Testis (tissue), 3 donors: ENCODE measurements around the gene MYL11. TPM values are rescaled to one million over a fixed set of nuclear protein-coding genes. Genes with fewer than 3 reads are reported as not detected.

ENCODE experiments used
- DNase-seq: peaks from one replicate; pipeline ENCODE4 v3.0.0-alpha.2; 2019
- H3K27ac ChIP-seq, 2 donors: fragments of 200-600 bp; sonication (generic); one replicate each; pipeline ENCODE4 v1.5.1; 2019
- H3K27me3 ChIP-seq: fragments of 200-600 bp; sonication (generic); one replicate; pipeline ENCODE4 v1.5.1; 2019
- H3K36me3 ChIP-seq: fragments of 200-600 bp; sonication (generic); one replicate; pipeline ENCODE4 v1.5.1; 2017; ENCODE audit warnings: low read depth; ENCODE audit errors: missing control alignments
- H3K4me1 ChIP-seq: fragments of 200-600 bp; sonication (generic); one replicate; pipeline ENCODE4 v1.5.1; 2019
- H3K4me3 ChIP-seq, 2 donors: fragments of 200-600 bp; sonication (generic); one replicate each; pipeline ENCODE4 v1.5.1; 2017 to 2019
- H3K9me3 ChIP-seq: fragments of 200-600 bp; sonication (generic); one replicate; pipeline ENCODE4 v1.5.1; 2017
- POLR2A ChIP-seq: fragments of 450-650 bp; IDR thresholded peaks from one replicate; pipeline ENCODE4 v1.6.1; 2017; ENCODE audit warnings: antibody characterized with exemption, mild to moderate bottlenecking, moderate library complexity
- WGBS, 2 donors: methylation state at CpG; one replicate each; pipeline ENCODE4 v1.1.5; 2018; 5-methylcytosine and 5-hydroxymethylcytosine counted together
- intact Hi-C: fragments of 100-400 bp; cut with DNase I; formaldehyde crosslinking; loops from one replicate; pipeline ENCODE4 v1.15.1; 2023; ENCODE audit warnings: low total_unique reads
- polyA plus RNA-seq: library from polyadenylated mRNA; stranded (reverse); fragments of 350-450 nt; fragmentation: Illumina TruSeq; extraction: RNeasy Lipid Tissue Mini Kit (QIAGEN cat#74804); gene quantifications from one replicate; pipeline ENCODE4 v1.2.3, GENCODE V29; 2014; ENCODE audit warnings: low read depth, low replicate concordance; ENCODE audit not compliant: insufficient read depth
- total RNA-seq, 2 donors: library from RNA; depleted of rRNA; stranded (reverse); fragments of >200 nt; gene quantifications; one replicate each; pipeline ENCODE4 v1.2.3, GENCODE V29; 2016
- TF ChIP-seq, protein P1 (sequence below), 3 experiments: fragments of 450-650 bp in 2 of 3; fragments of 200-600 bp in 1 of 3; sonication (generic) in 1 of 3; IDR thresholded peaks; one replicate each; pipeline ENCODE4 v1.5.1; 2016 to 2019; ENCODE audit warnings: antibody characterized with exemption in 3 of 3, mild to moderate bottlenecking in 2 of 3, moderate library complexity in 1 of 3

The MYL11 gene
- total and polyA plus RNA-seq, 3 donors from 2014 or later = 2.5 to 18.5 (median 4.2) TPM

GRCh38 chr16:30348929-30349328, 25.7 kb upstream of the MYL11 start:
- Histone ChIP-seq H3K27me3 (no peaks in the 10 kb centered on the region), H3K27ac (no peak overlapping the region), H3K4me3 (no peak overlapping the region), H3K9me3 (no peaks in the 10 kb centered on the region), H3K36me3 (no peaks in the 10 kb centered on the region), H3K4me1 (peaks cover 17% of the 10 kb centered on the region)
- intact Hi-C loops = no loop called here
- TF ChIP-seq POLR2A = no peak
- TF ChIP-seq, protein P1, sequence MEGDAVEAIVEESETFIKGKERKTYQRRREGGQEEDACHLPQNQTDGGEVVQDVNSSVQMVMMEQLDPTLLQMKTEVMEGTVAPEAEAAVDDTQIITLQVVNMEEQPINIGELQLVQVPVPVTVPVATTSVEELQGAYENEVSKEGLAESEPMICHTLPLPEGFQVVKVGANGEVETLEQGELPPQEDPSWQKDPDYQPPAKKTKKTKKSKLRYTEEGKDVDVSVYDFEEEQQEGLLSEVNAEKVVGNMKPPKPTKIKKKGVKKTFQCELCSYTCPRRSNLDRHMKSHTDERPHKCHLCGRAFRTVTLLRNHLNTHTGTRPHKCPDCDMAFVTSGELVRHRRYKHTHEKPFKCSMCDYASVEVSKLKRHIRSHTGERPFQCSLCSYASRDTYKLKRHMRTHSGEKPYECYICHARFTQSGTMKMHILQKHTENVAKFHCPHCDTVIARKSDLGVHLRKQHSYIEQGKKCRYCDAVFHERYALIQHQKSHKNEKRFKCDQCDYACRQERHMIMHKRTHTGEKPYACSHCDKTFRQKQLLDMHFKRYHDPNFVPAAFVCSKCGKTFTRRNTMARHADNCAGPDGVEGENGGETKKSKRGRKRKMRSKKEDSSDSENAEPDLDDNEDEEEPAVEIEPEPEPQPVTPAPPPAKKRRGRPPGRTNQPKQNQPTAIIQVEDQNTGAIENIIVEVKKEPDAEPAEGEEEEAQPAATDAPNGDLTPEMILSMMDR (IDR thresholded peaks at IDR 0.05) = no peak
- WGBS, 2 donors = 87 to 97% methylated on average over 7 of the region's 7 CpGs
- no peak for DNase-seq

DNA sequence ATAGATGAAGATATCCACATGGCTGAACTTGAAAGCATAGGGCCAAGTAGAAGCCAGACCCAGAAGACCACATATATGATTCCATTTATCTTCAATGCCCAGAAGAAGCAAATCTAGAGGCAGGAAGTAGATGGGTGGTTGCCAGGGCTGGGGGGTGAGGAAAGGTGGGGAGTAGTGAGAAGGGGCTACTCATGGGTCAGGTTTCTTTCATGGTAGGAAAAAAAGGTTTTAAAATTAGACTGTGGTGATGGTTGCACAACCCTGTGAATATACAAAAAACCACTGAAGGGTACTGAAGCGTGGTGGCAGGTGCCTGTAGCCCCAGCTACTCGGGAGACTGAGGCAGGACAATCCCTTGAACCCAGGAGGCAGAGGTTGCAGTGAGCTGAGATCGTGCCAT, 24.9 kb upstream of the MYL11 start:
- H3K4me1 ChIP-seq = peaks cover 23% of the 10 kb centered on the region
- no peak overlapping the region for H3K4me3 ChIP-seq
- intact Hi-C loops = no loop called here
- DNase-seq = no peak
- 84 to 85% methylated on average over 3 of the region's 3 CpGs for WGBS, 2 donors
- no peak for TF ChIP-seq POLR2A
- TF ChIP-seq, protein P1 (IDR thresholded peaks at IDR 0.05) = no peak
- H3K27ac ChIP-seq = no peak overlapping the region
- no peaks in the 10 kb centered on the region for H3K9me3 ChIP-seq
- no peaks in the 10 kb centered on the region for H3K36me3 ChIP-seq
- no peaks in the 10 kb centered on the region for H3K27me3 ChIP-seq

DNA sequence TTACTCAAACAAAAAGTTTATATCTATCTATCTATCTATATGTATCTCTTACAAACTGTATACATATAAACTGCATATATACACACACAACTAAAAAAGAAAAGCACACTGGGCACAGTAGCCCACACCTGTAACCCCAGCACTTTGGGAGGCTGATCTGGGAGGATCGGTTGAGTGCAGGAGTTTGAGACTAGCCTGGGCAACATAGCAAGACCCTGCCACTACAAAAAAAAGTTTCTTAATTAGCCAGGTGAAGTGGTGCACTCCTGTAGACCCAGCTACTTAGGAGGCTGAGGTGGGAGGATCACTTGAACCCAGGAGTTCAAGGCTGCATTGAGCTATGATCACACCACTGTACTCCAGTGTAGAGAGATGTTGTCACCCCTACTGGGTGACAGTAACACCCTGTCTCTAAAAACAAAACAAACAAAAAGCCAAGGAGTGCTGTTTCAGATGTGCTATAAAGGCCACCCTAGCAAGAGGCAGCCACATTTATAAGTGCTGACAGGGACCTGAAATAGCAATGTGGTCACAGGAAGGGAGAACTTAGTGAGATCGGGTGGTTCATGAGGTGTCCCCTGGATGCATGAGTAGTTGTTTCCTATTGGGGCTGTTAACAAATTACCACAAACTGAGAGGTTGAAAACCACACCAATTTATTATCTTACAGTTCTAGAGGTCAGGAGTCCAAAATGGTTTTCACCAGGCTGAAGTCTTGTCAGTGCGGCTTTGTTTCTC, 24.3 kb upstream of the MYL11 start:
- intact Hi-C loops = no loop called here
- no peak overlapping the region for H3K4me3 ChIP-seq
- 89% methylated on average over 3 of the region's 3 CpGs for WGBS, 2 donors
- H3K4me1 ChIP-seq = peaks cover 23% of the 10 kb centered on the region
- TF ChIP-seq POLR2A = no peak
- TF ChIP-seq, protein P1 (IDR thresholded peaks at IDR 0.05) = no peak
- H3K27me3 ChIP-seq = no peaks in the 10 kb centered on the region
- H3K27ac ChIP-seq = no peak overlapping the region
- H3K9me3 ChIP-seq = no peaks in the 10 kb centered on the region
- no peak for DNase-seq
- no peaks in the 10 kb centered on the region for H3K36me3 ChIP-seq

DNA sequence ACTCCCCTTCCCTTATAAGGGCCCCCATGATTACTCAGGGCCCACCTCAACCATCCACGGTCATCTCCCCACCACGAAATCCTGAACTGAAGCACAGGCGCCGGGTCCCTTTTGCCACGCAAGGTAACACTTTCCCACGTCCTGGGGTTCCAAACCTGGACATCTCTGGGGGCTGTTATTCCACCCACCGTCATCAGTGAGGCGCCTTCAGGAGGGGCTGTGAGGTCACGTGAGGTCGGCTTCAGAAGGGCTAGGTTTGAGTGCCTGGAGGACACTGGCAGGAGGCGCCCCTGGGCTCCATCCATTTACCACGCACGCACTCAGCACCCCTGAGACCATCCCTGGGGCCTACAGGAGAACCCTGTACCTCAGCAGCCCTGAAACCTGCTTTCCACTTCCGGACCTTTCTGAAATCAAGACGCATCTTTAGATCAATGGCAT, 23.6 kb upstream of the MYL11 start:
- DNase-seq = no peak
- WGBS, 2 donors = 88 to 96% methylated on average over 10 to 15 of the region's 15 CpGs
- no peaks in the 10 kb centered on the region for H3K27me3 ChIP-seq

More for the DNA sequence above, 23.6 kb upstream of the MYL11 start:
- no peak for TF ChIP-seq POLR2A
- TF ChIP-seq, protein P1 (IDR thresholded peaks at IDR 0.05) = no peak
- H3K36me3 ChIP-seq = no peaks in the 10 kb centered on the region
- no peaks in the 10 kb centered on the region for H3K9me3 ChIP-seq
- H3K4me3 ChIP-seq = no peak overlapping the region
- peaks cover 29% of the 10 kb centered on the region for H3K4me1 ChIP-seq
- no peak overlapping the region for H3K27ac ChIP-seq
- intact Hi-C loops = no loop called here
